HG03139 (cell line): ENCODE measurements around the gene VASH1.

Source experiments
- ATAC-seq: cut with Tn5 transposase; IDR thresholded peaks from one replicate; pipeline ENCODE4 v1.9.1; 2021; ENCODE audit not compliant: unreplicated experiment

VASH1 gene

GRCh38 chr14:76827696-76828296, 66.5 kb downstream of the VASH1 start:
- no peak for ATAC-seq

DNA sequence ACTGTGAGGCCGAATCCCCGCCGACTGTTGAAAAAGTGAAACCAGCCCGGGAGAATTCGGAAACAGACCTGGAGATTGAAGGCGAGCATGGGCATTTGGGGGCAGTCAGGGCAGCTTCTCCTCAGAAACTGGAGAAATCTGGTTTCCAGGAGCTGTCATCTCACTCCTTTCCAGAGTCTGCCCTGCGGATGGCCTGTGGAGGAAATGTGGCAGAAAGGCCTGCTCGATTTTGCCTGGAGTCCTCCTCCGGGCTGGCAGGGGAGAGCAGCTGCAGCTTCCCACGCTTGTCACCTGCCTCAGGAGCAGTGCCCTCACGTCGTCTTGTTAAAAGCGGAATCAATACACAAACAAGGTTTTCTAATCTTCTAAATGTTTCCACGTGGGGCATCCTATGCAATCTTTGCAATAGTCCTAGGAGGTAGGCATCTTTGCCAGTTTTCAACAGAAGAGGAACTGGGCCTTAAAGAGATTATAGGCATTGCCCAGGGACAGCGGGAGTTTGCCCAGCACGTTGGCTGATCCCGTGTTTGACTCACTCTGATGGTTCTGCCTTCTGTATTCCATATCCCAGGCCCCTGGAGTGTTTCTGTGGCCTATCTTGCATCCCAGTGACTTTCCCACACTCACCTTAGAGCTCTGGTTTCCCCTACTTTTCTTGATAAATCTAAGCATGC, 67.2 kb downstream of the VASH1 start:
- no peak for ATAC-seq

DNA sequence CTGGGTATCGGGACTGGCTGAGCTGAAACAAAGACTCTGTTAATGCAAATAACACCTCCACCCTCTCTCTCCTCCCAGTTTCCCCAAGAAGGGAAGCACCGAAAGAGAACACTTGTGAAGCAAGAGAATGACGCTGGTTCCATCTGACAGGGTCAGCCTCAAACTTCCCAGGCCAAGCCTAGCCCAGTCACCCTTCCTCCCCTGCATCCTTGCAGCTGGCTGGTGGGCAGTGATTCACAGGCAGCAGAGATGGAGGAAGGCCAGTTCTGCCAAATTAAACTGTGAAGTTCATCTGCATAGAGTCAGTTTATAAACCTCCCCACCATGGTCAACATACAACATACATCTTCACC, 67.7 kb downstream of the VASH1 start:
- no peak for ATAC-seq

GRCh38 chr14:76829650-76830421, 68.6 kb downstream of the VASH1 start:
- no peak for ATAC-seq

DNA sequence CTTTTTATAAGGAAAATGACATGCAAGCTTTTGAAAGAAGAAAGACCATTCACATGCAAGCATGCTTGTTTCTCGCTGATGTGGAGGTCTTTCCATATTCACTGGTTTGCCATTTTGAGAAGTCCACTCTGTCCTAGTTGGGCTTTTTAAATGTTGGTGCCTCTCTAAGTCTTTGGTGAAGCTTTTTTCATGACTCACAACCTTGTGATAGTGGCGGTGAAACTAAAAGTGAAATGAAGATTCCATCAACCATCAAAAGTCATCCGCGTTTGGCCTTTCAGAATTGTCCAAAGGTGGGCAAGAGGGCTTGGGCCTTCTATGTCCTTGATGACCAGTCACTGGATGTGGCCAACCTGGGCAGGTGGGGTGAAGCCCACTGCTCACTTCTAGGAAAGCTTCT, 69.3 kb downstream of the VASH1 start:
- ATAC-seq: no peak

GRCh38 chr14:76832503-76832988, 71.3 kb downstream of the VASH1 start:
- no peak for ATAC-seq
